ENCODE results near the gene ELL3.
"Not testable (repeated sequence)": the region's sequence is repeated elsewhere in the genome, so short reads cannot be mapped to it uniquely, and the experiment has no call there.

The ELL3 gene

GRCh38 chr15:43735416-43735815 lies 41.4 kb downstream of the ELL3 start:
- FAIRE-seq: no peak
- no peak for DNase-seq (ENCODE audit: insufficient read length, low spot score)

DNA sequence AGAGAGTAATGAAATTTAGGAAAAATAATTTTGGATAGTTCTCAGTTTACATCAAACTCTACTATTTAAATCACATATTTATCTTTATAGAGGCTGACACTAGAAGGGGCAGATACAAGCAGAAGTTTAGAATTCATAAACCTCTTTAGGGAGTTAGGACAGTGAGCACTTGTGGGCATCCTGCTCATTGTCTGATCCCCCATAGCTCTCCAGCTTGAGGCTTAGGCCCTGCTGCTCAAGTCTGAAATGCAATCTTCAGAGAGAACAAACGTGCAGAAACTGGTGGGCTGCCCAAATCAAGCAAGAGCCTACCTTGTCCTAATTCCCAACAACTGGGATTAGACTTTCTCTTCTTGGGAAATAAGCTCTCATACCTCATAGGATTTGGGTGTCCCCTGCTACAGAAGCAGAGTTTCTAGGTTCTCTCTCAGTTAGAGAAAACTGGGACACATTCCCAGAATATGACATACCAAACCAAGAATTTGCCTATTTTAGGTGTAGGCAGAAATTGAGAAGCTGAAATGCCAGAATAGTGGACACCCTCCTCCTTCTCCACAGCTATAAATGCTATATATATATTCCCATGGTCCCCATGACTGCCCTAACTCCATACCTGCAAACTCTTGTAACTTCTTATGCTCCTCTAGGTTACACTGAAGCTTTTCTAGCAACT lies 48.6 kb downstream of the ELL3 start:
- DNase-seq (ENCODE audit: insufficient read length, low spot score); FAIRE-seq: not testable (repeated sequence)

DNA sequence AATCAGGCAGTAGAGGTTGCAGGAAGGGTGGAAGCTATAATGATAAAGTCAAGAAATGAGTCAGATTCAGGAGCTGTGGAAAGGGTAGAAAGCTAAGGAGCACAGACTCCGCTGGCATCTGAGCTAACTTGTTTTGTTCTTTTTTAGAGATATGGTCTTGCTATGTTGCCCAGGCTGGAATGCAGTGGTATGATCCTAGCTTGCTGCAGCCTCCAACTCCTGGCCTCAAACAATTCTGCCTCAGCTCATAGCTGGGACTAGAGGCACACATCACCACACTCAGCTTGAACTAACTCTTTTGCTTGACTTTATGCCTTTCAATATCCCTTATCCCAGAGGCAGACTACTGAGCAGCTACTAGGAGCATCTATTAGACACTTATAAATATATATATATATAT lies 50.5 kb downstream of the ELL3 start:
- FAIRE-seq; DNase-seq (ENCODE audit: insufficient read length, low spot score): not testable (repeated sequence)

- DNase-seq (ENCODE audit: insufficient read length, low spot score) (no peak), FAIRE-seq (no peak)
These were observed 53.6 kb downstream of the ELL3 start for GRCh38 chr15:43723151-43723550.

Measured in GM19239 (cell line).